SKM-1 (cell line): ENCODE data around the gene NOM1.

Experiments
- DNase-seq: peaks from one replicate; lab custom pipeline; 2025; ENCODE audit not compliant: unreplicated experiment; lab: John Stamatoyannopoulos, UW

The NOM1 gene

DNA sequence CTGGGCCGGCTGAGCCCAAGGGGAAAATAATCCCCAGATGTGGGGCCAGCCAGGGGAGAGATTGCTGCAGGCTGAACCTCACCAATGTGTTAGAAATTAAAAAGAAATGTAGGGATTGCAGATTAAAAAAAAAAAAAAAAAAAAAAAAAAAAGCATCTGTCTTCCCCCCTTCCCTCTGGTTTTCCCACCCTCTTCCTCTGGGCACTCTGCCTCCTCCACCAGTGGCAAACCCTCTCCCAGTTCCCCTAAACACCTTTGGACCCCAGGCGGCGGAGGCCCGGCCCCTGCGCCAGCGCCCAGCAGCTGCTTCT is 53.9 kb downstream of the NOM1 start:
- no peak for DNase-seq

DNA sequence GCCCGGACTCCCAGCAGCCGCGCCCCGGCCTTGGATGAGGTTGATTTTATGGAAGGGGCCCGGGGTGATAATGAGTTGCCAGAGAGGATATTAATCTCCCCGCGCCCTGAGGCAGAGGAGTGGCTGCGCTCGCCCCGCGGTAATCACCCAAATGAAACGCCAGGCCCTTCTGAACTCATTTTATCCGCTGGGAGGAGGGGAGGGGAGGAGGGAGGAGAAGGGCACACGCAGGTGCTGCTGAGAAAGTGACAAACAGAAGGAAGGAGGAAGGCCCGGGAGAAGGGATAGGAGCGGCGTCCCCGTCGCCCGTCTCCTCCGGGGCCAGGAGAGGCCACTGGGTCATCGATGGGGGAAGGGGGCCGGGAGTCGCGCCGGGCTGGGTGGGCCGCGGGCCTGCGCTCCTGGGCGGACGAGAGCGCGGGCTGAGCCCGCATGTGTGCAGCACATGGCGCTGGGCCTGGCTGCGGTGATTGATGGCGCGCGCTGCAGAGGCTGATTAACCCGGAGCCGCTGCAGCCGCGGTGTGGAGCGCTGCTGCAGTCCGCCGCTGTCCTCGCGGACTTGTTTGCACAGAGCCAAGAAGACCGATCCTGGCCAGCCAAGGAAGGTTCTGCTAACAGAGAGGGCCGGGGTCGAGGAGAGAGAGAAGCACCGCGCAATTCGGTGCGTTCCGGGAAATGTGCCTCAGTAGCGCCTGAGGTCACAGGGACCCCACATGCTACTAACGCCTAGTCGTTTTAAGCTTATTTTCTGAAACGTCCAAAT is 54.4 kb downstream of the NOM1 start:
- no peak for DNase-seq

DNA sequence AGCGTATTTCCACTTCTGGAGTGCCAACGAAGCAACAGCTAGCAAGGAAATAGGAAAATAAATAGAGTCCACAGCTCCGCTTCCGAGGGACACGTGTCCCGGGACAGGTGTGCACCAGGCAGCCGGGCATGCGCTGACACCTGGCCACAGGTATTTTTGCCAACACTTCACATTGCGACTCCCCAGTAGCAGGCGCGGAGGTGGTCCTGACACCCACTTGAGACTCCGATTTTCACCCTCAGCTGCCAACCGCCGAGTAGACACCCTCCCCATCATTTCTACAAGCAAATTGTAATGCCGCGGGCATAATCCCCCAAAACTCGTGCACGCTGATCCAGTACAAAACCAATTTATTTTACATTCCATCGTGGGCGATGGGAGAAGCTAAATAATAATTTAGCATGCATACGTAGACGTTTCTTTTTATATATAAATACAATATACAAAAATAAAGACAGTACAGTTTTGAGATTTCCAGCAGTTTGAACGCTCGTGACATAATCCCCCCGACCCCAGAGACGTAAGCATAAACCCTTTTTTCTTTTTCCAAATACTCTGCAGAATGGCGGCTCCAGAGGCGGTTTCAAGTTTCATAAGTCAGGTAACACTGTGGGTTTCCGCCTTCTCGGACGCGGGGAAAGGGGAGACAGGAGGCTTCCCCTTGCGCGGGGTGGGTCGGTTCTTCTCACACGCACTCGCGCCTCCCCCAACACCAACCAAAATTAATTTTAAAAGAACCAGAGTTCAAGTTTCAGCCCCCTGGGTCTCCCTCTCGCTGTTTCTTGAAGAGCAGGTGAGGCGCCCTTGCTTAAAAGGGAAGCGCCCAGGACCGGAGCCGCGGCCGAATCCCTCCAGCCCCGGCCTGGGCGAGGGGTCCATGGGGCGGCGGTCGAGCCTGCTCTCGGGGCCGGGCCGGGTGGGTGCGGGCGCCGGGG is 55.3 kb downstream of the NOM1 start:
- DNase-seq = no peak

DNA sequence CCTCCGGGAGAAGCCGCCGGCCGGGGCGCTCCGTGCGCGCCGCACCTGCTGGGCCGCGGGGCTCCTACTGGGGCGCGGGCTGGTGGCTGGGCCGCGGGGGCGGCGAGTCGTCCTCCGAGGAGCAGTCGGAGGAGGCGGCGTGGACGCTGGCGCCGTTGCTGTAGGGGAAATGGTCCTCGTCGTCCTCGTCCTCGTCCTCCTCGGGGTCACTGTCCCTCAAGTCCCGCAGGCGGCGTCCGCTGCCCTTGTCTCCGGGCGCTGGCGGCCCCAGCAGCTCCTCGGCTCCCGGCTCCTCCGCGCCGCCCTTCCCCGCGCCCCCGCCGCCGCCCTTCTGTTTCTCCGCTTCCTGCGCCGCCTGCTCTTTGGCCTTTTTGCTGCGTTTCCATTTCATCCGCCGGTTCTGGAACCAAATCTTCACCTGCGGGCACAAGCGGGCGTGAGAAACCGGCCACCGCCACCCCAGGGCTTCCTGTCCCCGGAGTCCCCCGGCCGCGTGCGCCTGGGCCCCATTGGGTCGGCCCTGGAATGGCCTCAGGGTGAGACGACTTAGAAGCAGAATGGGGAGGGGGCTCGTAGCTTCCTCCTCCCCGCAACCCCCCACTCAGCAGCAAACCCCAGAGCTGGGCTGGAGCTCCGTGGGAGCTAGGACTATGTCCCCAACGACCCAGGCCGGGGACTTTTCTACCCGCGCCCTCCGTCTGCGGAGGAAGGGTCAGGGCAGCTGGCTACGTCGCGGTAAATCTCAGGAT is 56.1 kb downstream of the NOM1 start:
- no peak for DNase-seq

DNA sequence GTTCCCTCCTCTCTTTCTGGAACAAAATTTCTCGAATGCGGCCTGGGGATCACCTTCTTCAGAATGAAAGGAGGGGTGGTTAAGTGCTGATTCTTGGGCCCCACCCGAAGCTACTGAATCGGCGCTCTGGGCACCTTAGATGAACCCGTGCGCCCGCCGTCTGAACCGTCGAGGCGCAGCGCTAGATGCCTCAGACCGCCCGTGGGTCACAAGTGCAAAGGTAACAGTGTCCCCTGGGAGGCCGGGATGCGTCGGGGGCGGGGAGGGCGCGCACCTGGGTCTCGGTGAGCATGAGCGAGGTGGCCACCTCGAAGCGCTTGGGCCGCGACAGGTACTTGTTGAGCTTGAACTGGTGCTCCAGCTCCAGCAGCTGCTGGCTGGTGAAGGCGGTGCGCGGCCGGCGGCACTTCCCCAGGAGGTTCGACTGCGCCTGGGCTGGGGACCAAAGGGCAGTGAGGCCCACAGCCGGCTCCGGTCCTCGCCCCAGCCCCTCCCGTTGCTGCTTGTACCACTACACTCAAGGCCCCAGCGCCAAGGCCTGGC is 56.8 kb downstream of the NOM1 start:
- no peak for DNase-seq

DNA sequence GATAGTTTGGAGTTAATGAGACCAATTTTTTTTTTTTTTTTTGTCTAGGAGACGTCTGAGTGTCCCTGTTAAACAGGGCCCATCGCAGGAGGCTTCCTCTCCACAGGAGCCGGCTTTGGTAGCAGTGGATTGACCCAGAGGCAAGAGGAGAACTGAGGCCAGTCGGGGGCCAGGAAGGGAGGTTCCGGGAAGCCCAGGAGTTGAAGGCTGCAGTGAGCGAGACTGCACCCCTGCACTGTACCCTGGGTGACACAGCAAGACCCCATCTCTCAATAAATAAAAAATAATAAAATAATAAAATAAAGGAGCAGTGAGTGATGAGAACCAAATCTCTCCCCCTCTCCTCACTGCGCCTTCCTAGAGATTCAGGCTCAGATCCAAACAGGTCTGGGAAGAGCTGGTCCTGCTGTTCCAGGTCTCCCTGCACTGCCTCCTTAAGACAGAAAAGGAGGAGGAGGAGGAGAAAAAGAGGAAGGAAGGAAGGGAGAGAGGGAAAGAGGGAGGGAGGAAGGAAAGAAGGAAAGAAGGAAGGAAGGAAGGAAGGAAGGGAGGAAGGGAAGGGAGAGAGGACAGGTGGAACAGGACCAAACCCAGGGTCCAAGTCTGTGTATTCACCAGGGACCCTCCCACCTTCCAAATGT is 57.4 kb downstream of the NOM1 start:
- DNase-seq = no peak

DNA sequence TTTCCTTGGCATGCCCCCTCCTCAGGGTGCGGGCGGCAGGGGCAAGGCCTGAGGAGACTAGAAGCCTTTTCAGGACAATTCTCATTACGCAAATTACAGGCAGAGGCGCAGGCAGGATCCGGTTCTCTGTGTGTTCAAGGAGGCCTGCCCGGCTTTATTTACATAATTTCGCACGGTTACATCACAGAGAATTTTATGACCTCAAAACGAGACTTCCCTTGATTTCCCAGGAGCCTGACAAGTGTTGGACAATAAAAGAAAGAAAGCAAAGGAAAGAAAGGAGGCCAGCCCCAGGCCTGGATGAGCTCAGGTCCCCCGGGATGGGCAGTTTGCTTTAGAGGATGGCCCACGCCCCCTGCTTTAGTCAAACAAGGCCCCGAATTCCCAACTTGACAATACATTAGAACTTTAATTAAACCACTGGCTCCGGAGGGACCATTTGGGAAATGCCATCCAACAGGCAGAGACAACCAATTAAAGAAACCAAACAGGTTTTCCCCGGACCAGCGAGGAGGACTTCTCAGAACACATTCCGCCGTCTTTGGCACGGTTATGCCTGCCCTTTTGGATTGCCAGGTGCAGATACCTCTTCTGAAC is 58.1 kb downstream of the NOM1 start:
- no peak for DNase-seq

DNA sequence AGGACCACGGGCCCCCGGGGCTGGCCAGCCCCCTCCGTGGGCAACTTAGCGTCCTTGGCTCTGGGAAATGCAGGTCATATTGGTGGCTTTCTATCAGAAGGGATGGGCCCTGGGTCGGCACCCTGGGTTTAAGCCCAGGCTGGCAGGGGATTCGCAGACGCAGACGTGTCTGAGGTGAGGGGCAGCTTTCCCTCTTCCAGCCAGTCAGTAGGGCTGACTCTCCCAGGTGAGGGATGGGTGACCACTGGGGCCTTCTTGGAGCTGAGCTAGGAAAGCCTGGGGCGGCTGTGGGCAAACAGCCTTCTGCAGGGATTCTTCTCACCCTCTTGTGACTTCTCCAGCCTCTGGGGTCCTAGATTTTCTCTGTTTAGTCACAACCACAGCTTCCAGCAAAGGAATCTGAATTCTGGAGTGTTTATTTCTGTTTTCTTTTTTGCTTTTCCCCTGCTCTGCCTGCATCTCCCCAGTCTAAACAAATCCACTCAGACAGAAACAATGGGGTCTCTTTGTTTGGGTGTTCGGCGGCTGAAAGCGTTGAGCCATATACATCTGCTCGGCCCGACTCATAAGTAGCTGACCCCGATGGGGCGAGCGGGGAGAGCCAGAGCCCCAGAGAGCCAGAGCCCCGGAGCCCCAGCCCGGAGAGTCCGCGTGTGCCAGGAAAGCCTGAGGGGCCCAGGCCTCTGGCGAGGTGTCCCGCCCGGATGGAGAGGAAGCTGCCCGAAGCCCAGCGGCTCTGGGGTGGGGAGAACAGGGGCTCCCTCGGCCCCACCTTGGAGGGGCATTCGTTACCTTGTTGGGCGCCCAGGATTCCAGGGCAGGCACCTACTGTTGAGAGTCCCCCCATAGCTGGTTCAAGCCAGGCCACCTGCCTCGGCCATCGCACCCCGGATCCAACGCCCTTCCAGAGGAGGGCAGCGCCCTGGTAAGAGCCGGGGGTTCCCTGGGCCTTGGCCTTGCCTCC is 59.0 kb downstream of the NOM1 start:
- no peak for DNase-seq

DNA sequence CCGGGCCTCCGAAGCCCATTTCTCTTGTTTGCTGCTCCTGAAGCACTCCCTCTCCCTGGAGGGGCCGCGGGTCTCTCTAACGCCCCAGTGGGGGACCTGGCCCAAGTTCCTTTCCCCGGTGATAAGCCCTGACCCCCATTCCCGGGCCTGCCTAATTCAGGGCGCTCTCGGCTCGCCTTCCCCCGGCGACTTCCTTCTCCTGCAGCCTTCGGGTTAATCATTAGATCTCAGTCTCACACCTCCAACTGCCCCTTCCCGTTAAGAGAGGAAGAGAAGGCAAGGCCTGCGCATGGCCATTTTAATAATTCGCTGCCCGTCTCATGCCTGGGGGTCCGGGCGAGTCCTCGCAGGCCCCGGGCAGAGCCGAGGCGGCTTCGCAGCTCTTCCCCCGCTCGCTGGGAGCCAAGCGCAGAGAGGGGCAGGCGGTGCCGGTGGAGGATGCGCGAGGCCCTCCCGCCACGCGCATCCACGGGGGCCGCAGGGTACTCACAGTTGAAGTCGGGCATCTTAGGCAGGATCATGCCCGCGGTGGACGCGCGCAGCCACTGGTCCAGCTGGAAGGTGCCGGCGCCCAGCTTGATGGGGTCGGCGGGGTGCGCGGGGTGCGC is 59.8 kb downstream of the NOM1 start:
- DNase-seq = no peak

DNA sequence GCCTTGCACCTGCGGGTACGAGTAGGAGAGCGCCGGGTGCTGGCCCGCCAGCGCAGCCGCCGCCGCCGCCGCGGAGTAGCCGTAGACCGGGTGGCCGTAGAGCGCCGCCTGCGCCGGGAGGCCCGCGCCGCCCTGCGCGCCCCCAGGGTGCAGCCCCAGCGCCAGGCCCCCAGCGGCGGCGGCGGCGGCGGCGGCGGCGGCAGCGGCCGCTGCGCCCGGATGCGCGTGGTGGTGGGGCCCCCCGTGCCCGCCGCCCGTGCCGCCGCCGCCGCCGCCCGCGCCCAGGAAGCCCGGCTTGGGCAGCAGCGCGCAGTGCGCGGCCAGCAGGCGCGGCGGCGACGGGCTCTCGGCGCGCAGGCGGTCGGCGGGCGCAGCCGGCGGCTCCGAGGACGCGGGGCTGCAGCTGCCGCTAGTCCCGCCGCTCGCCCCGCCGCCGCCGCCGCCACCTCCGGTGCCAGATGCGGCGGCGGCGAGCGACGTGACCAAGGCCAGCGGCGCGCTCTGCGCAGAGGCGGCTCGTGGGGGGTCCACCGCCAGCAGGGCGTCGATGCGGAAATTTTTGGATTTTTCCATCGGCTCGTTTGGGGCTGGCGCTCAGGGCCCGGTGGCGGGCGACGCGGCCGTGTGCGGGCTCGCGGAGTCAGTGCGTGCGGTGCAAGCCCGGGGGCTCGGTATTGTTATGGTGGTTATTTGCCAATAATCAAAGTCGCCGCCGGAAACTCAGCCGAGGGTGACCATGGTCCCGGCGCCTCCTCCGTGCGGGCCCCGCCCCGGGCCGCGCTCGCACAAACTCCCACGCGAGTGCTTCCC is 60.5 kb downstream of the NOM1 start:
- DNase-seq = no peak

DNA sequence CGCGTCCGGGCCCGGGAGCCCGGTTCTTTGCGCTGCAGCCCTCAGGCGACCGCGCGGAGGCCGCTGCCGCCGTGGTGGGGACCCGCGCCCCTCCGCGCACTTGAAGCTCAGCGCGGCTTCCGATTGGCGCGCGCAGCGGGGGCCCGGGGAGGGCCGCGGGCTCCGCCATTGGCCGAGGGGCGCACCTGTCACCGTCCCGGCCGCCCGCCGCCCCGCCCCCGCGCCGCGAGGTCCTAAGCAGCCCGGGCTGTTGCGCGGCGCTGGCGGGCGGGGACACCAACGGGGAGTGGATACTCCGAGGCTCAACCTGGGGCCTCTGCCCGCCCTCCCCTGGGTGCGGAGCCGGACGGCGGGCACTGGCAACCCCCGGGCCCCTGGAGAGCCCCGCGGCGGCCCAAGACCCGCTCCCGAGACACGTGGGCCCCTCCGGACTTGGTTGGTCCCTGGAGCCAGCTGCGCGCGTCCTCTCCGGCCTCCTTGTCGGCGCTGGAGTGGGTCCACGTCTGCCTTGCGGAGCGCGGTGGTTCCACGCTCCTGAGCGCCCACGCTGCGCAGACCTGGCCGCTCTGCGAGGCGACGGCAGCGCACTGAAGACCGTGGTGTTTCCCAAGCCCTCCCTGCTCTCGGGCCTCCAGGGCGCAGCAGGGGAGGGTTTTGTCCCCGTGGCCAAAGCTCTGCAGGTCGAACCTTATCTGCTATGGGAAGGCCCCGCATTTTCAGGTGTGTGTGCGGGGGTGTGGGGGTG is 61.2 kb downstream of the NOM1 start, which contains the start of gene MNX1:
Gene MNX1 (minus strand): TSS at position 76 of the 745 bp plus-strand sequence. CDS start 313 bp downstream, outside the sequence.
- DNase-seq = no peak

DNA sequence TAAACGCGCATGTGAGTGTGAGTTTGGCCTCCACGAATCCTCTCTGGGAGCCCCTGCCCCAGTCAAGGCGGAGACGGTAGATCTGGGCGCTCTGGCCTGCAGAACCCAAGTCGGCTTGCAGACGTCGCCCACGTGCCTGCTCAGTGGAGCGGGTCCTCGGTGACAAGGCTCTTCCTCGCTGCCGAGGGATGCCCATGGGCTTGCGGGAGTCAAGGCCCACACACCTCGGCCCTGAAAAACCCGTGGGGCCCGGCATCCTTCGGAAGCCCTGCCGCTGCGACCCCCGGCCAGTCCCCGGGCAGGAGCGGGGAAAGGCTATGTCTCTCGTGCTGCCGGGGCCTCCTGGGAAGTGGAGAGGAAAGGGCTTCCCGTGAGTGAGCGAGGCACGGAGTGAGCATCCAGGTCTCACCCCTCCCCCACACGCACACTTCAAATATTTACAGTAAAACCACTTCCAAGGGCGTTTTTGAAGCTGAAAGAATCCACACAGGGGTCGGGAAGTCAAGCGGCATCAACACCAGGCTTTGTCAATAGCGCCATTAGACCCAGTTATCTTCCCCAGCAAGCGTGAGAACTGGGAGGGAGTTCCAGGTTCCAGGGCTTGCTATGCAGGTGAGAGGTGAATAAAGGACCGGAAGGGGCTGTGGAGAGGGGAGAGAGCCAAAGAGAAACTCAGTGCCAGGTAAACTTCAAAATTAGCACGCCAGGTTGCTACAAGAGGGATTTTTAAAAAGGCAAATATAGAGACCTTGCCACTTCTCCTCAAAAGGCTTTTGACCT is 62.0 kb downstream of the NOM1 start:
- DNase-seq = no peak

DNA sequence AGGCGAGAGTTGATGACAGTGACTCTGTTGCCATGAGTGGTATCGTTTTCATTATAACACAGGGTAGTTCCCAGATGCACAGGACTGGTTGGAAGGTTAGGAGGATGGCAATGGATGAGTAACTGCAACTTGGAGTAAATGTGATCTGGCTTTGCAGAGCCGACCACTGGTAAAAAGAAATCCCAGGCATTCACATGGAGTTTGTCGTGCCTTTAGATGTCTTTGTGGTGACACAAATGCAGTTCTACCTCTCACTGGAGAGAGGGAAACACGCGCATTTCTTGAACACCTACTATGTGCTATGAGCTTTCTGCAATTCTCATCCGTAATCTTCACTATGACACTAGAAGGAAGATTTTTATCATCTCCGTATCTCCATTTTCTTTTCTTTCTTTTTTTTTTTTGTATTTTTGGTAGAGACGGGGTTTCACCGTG is 62.6 kb downstream of the NOM1 start:
- DNase-seq = no peak

DNA sequence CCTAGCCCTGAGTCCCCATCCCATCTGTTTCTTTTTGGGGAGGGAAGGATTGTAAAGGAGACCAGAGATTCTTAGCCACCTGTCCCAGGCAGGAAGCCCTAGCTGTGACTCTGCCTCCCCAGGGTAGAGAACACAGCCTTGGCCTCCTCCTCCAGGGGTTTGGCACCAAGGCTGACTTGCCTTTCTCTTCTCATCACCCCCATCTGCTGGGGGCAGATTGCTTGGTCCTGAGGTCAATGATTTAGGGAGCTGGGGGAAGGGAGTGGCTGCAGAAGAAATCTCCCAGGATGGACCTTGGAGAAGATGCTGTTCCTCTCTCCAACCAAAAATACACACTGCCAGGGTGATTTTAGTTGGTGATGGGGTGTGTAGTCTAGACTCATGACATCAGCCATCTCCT is 63.6 kb downstream of the NOM1 start:
- no peak for DNase-seq

DNA sequence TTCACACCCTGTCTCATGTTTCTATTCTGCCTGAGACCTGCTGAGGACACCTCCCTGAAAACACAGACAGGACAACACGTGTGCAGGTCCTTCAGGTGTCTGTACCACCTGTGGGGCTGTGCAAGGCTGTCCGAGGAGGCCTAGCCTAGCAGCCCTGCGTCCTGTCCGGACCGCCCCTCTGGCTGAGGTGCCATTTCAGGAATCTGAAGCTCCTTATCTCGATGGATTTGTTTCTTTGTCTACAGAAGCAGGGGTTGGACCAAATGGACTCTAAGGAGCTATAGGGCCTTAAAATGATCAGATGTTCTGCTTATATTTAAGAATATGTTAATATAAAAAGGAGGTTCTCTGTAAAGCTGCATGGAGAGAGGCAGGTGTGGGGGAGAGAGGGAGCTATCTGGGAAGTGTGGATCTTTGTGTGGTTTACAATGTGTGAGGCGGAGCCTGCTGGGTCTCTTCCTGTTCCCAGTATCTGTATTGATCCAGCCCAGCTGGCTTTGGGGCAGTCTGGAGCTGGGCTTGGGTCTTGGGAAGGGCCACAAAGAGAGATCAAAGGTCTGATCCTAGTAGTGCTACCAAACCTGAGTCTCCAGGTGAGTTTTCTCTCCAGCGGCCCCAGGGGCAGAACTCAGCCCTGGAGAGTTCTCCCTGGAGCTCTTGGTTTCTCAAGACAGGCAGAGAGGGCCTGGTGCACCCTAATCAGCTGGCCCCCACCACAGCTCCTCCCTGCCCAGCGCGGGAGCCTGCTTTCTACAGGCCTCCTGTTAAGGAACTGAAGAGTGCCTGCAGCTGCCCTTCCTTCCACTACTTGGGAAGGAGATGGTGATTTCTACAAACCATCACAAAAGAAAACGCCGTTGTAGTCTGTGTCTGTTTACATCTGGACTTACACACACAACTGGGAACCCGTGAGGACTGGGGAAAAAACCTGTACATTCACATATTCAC is 64.4 kb downstream of the NOM1 start:
- no peak for DNase-seq
